ENCODE measurements around the gene CD84.
A peak's percentile ranks its signal among the peaks of the same experiment; 100 is the strongest.
"Not testable (repeated sequence)": the region's sequence is repeated elsewhere in the genome, so short reads cannot be mapped to it uniquely, and the experiment has no call there.

The CD84 gene

DNA sequence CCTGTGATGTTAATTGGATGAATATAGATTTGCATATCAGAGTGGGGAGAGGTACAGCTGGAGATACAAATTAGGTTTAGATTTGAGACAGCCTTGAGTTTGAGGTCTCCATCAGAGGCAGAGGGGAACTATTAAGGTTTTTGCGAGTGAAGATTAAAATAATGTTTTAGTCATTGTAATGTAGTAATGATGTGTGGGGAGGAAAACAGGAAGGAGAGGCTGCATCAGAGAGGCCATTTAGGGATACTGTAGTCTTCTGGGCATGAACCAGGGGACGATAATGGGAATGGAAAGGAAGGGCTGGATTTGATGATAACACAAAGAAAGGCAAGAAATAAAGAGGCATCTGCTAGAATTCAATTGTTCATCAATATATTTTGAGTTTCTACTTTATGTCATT, 9.5 kb downstream of the CD84 start:
- DNase-seq (ENCODE audit: low spot score): no peak

DNA sequence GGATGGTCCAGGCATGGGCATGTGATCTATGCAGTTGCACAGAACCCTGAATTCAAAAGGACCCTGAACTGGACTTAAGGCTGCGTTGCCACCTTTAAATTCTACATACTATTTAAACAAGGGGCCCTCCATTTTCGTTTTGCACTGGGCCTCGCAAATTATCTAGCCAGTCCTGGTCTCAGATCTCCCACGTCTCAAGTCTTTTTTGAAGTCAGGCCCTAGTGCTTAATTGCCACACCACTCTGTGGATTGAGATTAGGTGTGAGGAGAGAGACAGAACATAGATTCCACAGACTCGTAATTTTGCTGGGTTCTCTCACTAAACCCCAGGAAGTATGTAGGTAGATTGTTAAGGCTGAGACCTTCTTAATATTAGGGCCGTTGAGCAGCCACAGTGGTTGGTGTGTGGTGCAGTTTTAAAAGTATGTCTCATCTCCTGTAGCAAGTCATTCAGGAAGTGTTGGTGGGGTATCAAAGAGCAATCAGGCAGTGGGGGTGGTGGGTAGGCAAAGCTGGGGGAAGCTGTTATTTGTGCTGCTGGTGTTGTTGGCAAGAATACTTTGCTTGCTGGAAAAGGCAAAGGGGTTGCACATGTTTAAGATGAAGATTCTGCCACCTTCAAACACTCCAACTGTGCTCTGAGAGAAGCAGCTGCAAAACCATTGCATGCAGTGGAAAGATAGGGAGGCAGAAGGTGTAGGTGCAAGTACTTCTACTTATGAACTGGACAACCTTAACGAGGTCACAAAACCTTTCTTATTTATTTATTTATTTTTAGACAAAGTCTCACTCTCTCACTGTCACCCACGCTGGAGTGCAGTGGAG, 11.2 kb downstream of the CD84 start:
- DNase-seq (ENCODE audit: low spot score): no peak

DNA sequence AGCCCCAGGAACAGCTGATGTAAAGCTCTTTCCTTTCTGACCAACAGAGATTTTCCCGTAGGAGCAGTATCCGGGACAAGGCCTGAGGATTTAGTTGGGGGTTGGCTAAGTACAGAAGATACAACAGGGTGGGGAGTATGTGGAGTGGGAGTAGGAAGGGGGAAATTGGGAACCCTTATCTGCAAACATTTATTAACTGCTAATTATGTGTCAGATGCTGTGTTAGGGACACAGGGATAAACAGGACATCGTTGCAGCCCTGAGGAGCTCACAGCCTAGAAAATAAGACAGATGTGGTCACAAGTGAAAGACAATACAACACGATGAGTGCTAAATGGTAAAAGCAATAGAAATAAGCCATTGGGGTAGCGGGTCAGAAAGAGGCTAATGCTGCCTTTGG, 12.0 kb downstream of the CD84 start:
- DNase-seq (ENCODE audit: low spot score): no peak

DNA sequence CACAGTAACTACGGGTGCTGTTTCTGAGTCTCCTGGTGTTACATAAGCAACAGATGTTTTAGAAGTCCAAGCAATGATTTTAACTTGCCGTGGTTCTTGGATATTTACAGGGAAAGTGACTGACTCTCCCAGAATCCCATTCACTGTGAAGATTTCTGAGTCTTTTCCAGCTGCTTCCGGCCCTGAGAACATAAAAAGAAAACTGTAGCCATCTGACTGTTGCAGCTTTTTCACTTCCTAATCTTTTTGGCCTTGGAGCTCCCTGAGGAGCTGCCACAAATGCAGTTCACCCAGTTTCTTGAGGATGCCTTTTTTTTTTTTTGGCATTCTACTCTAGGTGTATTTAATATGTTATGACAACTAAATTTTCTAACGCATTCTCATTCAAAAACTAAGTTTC, 13.7 kb downstream of the CD84 start:
- no peak for DNase-seq (ENCODE audit: low spot score)

DNA sequence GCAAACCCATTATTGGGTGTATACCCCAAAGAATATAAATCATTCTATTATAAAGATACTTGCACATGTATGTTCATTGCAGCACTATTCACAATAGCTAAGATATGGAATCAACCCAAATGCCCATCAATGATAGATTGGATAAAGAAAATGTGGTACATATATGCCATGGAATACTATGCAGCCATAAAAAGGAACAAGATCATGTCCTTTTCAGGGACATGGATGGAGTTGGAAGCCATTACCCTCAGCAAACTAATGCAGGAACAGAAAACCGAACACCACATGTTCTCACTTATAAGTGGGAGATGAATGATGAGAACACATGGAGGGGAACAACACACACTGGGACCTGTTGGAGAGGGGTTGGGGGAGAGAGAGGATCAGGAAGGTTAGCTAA, 16.1 kb downstream of the CD84 start:
- DNase-seq (ENCODE audit: low spot score): not testable (repeated sequence)

DNA sequence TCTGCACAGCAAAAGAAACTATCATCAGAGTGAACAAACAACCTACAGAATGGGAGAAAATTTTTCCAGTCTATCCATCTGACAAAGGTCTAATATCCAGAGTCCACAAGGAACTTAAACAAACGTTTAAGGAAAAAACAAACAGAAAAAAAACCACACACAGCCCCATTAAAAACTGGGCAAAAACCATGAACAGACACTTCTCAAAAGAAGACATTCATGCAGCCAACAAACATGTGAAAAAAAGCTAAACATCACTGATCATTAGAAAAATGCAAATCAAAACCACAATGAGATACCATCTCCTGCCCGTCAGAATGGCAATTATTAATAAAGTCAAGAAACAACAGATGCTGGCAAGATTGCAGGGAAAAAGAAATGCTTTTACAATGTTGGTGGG, 16.6 kb downstream of the CD84 start:
- DNase-seq (ENCODE audit: low spot score): not testable (repeated sequence)

DNA sequence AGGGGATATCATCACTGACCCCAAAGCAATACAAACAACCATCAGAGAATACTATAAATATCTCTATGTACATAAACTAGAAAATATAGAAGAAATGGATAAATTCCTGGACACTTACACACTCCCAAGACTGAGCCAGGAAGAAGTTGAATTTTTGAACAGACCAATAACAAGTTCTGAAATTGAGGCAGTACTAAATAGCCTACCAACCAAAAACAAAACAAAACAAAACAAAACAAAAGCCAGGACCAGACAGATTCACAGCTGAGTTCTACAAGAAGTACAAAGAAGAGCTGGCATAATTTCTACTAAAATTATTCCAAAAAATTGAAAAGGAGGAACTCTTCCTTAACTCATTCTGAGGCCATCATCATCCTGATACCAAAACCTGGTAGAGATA, 18.5 kb downstream of the CD84 start:
- no peak for DNase-seq (ENCODE audit: low spot score)

DNA sequence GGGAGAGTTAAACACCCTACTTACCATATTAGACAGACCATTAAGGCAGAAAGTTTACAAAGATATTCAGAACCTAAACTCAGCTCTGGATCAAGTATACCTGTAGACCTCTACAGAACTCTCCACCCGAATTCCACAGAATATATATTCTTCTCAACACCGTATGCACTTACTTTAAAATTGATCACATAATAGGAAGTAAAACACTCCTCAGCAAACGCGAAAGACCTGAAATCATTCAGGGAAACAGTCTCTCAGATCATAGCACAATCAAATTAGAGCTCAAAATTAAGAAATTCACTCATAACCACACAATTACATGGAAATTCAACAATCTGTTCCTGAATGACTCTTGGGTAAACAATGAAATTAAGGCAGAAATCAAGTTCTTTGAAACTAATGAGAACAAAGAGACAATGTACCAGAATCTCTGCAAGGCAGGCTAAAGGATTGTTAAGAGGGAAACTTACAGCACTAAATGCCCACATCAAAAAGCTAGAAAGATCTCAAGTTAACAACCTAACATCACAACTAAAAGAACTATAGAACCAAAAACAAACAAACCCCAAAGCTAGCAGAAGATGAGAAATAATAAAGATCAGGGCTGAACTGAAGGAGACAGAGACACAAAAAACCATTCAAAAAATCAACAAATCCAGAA, 19.1 kb downstream of the CD84 start:
- no peak for DNase-seq (ENCODE audit: low spot score)

DNA sequence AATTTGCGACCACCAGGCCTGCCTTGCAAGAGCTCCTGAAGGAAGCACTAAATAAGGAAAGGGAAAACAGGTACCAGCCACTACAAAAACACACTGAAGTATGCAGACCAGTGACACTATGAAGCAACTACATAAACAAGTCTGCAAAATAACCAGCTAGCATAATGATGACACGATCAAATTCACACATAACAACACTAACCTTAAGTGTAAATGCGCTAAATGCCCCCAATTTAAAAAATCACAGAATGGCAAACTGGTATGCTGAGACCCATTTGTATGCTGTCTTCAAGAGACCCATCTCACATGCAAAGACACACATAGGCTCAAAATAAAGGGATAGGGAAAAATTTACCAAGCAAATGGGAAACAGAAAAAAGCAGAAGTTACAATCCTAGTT, 19.9 kb downstream of the CD84 start:
- DNase-seq (ENCODE audit: low spot score): not testable (repeated sequence)

DNA sequence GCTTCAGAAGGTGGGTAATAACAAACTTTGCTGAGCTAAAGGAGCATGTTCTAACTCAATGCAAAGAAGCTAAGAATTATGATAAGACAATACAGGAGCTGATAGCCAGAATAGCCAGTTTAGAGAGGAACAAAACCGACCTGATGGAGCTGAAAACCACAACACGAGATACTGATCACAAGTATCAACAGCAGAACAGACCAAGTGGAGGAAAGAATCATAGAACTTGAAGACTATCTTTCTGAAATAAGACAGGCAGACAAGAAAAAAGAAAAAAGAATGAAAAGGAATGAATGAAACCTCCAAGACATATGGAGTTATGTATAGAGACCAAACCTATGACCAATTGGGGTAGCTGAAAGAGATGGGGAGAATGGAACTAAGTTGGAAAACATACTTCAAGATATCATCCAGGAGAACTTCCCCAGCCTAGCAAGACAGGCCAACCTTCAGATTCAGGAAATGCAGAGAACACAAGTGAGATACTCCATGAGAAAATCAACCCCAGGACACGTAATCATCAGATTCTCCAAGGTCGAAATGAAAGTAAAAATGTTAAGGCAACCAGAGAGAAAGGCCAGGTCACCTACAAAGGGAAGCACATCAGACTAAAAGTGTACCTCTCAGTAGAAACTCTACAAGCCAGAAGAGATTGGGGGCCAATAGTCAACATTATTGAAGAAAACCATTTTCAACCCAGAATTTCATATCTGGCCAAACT, 20.5 kb downstream of the CD84 start:
- DNase-seq (ENCODE audit: low spot score): no peak

DNA sequence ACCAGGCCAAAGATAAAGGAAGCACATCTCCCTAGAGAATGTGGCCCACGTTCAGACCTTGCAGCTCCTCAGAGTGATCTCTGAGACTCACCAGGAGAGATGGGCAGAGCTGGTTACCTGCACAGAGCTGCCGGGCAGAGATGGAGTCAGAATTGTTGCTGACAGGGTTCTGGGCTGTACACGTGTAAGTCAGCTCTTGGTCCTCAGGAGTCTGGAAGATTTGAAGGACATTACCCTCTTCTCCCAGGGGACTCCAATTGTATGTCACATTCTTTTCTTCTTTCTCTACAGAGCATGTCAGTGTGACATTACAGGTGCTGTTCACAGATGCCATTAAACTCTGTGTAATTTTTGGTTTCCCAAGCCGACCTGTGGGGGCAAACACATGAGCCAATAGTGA, 25.5 kb downstream of the CD84 start:
- DNase-seq (ENCODE audit: low spot score): no peak

DNA sequence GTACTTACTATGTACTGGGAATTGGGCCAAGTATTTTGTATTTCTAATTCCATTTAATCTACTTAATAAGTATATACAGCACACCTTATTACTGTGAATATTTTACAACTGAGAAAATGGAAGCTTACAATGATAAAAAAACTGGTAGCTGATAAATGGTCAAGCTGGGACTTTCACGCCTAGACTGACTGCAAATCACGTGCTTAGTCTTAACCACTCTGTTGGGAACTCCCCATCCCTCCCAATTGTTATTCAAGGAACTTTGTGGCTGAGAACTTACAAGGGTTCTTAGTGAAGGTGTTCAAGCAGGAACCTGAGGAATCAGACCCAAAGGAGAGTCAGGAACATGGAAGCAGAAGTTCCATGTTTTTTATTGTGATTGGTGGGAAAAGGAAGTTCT, 26.9 kb downstream of the CD84 start:
- no peak for DNase-seq (ENCODE audit: low spot score)

DNA sequence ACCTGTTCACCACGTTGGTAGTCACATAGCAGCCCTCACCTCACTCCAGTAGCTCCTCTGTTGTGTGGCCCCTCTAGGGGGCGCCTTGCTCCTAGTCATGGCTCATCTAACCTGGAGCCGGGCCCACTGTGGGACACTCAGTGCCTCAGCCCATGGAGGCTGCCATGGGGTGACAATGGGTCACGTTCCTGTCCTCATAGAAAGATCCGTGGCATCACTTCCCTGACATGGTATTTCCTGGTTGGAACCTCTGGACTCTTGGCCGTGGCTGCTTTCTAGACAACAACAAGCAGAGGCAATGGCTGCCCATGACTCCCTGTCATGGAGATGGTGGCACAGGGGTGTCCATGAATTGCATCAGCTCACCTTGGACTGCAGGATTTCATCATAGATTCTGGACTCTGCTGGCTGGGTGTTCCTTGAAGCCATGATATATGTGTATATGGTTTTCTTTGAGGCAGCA, 28.7 kb downstream of the CD84 start:
- DNase-seq (ENCODE audit: low spot score): no peak

DNA sequence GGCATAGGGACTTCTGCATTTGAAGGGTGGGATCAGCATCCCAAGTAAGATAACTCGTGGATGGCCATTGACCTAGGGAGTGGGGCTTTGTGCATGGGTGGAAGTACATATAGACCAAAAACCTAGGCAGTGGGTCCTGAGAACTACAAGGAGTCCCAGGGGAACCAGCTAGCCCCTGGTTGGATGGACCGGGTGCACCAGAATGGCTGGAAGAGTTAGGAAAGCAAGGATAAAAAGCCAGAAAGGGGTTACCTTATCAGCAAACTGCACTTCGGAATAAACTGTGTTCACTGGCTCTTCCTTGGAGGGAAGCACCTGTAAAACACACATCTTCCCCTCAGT, 29.7 kb downstream of the CD84 start:
- DNase-seq (ENCODE audit: low spot score): no peak

DNA sequence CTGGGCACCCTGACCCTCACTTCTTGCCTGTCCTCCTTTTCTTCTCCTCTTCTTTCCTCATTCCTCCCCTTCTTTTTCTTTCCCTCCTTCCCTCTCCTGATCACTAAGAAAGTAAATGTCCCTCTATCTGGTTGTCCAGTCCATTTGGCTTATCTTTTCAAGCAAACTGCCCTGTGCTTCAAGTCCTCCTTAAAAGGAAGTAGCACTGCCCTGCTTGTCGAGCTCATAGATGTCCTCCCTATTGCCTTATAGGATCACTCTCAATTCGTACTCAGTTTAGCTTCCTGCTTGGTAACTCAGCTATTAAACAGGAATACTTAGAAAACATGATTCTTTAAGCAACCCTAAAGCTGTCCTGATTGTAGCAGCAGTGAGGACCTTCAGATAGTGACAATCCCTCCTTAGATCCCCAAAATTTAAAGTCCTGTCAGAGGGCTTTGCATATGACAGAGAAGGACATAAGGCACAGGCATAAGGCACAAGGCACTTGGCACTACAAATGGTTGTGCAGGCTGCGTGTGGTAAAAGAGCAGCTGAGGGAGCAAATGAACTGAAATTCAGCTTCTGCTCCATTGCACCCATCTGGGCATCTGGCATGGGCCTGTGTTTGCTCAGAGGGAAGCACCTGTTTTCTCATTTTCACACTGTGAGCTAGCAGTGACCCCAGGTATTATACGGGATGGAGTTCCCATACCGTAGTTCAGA, 30.2 kb downstream of the CD84 start:
- DNase-seq (ENCODE audit: low spot score): no peak

DNA sequence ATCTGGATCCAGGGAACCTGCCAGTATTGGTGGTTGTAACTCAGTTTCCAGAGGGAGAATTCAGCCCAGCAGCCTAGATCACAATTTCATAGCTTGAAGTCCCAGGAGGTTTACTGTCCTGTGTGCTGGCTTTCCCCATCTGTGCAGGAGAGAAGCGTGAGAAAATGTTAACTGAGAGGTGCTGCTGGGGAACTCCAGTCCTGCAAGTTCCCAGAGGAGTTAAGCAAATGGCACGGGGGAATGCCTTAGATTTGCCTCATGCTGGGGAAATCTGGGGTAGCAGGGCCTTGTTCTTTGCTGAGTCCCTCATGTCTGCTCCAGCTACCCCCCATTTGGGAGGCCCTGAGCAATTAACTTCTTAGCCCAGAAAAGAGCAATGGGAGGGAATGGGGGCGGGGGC, 31.1 kb downstream of the CD84 start:
- DNase-seq (ENCODE audit: low spot score): no peak

DNA sequence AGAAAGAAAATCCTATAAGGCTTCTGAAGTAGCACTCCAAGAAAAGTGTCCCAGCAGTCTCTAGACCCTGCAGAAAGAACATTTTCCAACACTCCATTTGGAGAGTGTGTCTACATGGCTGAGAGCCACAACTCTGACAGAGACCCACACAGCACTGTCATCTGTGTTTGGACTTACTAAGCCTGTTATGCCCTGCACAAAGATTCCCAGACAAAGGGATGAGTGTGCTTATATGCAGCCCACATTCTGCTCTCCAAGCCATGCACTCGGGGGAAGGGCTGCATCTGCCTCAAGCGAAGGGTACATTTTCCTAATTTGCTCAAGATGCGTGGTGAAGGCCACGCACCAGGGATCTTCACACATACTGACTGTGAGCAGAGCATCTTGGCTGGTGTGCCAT, 31.9 kb downstream of the CD84 start:
- no peak for DNase-seq (ENCODE audit: low spot score)

DNA sequence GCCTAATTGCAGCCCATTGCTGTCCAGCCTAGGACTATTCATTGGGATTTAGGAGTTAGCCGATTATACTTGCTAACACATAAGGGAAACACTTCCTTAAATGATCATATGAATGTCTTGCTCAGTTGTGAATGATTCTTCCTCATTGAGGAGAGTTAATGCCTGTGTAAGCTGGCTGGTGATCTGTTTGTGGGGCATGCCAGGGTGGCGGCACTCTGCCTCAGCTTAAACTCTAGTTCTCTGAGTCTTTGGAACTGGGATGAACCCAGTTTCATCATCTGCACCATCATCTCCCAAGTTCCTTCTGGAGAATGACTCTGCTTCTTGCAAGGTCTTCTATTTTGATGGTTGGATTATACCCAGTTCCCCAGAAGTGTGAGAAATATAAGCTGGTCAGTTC, 32.4 kb downstream of the CD84 start:
- no peak for DNase-seq (ENCODE audit: low spot score)

DNA sequence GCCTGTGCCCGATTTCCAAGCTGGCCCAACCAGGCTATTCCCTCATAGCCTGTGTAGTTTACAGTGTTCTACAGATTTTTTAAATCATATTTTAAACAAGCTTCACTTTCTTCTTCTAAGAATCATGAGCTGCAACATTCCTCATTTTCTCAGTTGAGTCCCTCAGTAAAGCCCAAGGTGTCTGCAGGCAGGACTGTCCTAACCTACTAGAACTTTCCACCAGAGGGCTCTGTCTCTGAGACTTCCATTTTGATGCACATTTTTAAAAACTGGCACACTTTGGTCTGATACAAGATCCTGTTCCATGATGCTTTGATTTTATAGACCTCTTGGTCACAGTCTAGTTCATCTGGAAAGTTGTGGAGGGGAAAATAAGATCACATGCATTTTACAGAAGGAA, 34.6 kb downstream of the CD84 start:
- DNase-seq (ENCODE audit: low spot score): peak; percentile 11

DNA sequence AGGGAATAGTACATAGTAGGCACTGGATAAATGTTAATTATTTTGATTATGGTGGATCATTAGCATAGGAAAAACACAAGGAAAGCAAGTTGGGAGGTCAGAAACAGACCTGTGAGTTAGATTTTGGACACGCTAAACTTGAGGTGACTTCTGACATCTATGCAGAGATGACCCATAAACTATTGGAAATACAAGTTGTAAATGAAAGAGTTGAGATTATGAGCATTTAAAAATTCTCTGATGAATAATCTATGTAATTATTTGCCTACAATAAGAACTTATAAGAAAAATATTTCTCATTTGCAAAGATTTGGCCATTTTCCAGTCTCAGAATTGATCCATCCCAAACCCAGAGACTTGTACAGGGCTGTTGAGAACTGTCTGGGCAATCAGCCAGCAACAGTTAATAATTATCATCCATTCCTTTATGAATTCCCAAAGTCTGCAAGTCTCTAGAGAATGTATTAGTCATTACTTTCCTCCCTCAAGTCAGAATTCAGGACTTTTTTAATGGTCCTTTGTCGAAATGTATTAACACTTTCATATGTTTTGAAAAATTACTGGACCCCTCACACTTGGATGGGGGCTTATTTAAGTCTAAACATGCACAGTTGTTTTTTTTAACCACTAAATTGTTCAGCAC, 36.9 kb downstream of the CD84 start:
- DNase-seq (ENCODE audit: low spot score): no peak

DNA sequence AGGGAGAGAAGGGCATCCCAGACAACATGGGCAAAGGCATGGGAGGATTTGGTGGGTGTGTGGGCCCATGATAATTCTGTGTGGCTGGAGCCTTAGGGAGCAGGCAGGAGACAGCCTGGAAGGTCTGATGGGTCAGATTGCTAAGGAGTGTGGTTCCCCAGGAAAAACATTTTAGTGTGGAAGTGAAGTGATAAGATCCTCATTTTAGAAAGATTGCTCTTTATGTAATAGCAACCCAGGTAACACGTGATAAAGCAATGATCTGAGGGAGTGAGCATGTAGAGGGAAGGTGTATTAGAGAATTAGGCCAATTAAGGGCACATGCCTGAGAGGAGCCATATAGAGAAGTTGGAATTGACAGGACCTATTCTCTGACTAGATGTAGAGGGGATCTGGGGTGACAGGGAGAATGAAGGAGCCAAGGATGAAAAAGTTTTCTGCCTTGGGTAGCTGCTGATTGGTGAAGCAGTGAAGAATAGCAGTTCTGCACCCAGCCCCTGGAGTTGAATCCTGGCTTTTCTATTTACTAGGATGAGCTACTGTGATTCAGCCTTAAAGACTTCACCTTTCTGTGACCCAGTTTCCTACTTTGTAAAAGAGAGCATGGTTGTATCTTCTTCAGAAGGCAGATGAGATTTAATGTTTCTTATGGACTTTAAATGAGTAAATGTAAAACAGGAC, 37.5 kb downstream of the CD84 start:
- DNase-seq (ENCODE audit: low spot score): no peak

DNA sequence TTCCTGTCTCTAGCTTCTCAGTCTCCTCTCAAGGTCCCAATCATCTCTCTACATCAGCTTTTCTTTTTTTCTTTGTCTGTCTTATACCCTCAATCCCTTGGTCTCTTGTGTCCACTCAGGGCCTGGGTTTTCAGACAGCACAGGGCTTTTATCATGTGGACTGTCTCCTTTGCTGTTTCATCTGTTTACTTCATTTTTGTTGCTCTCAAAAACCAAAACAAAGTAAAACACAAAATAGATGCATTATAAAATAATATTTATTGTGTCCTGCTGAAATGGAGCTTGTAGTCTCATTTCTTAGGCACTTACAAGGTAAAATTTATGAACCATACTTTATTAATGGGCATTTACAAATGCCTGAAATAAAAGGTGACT, 38.5 kb downstream of the CD84 start:
- DNase-seq (ENCODE audit: low spot score): no peak
